ENCODE results near the gene AHCY.

Gene AHCY

GRCh38 chr20:34324541-34324940, 21.4 kb upstream of the AHCY start:
- no peak for DNase-seq (ENCODE audit: low read depth in 2 of 2)

- DNase-seq (ENCODE audit: low read depth in 2 of 2): no peak
These were observed 19.3 kb upstream of the AHCY start for GRCh38 chr20:34322267-34323105.

GRCh38 chr20:34320861-34321260, 17.7 kb upstream of the AHCY start:
- no peak for DNase-seq (ENCODE audit: low read depth in 2 of 2)

- DNase-seq (ENCODE audit: low read depth in 2 of 2): no peak
These were observed 15.7 kb upstream of the AHCY start for GRCh38 chr20:34318609-34319443.

GRCh38 chr20:34316196-34316814, 13.2 kb upstream of the AHCY start:
- DNase-seq (ENCODE audit: low read depth in 2 of 2): no peak

GRCh38 chr20:34315236-34315635, 12.1 kb upstream of the AHCY start:
- no peak for DNase-seq (ENCODE audit: low read depth in 2 of 2)

- peak; percentile 81 to 82 for DNase-seq (ENCODE audit: low read depth in 2 of 2)
These were observed 9.5 kb upstream of the AHCY start for GRCh38 chr20:34312544-34313217.

GRCh38 chr20:34312024-34312460, 8.9 kb upstream of the AHCY start:
- DNase-seq (ENCODE audit: low read depth in 2 of 2): no peak

- DNase-seq (ENCODE audit: low read depth in 2 of 2): no peak
These were observed 8.2 kb upstream of the AHCY start for GRCh38 chr20:34311118-34312023.

GRCh38 chr20:34310481-34311117, 7.4 kb upstream of the AHCY start:
- no peak for DNase-seq (ENCODE audit: low read depth in 2 of 2)

- no peak for DNase-seq (ENCODE audit: low read depth in 2 of 2)
These were observed 6.5 kb upstream of the AHCY start for GRCh38 chr20:34309691-34310090.

GRCh38 chr20:34305333-34306230, 2.4 kb upstream of the AHCY start:
- DNase-seq (ENCODE audit: low read depth in 2 of 2): no peak

- no peak for DNase-seq (ENCODE audit: low read depth in 2 of 2)
These were observed 838 bp downstream of the AHCY start for GRCh38 chr20:34302312-34302722.

- no peak for DNase-seq (ENCODE audit: low read depth in 2 of 2)
These were observed 1.4 kb downstream of the AHCY start for GRCh38 chr20:34301587-34302311.

- no peak for DNase-seq (ENCODE audit: low read depth in 2 of 2)
These were observed 2.2 kb downstream of the AHCY start for GRCh38 chr20:34300809-34301586.

GRCh38 chr20:34300256-34300806, 2.8 kb downstream of the AHCY start:
- no peak for DNase-seq (ENCODE audit: low read depth in 2 of 2)

- DNase-seq (ENCODE audit: low read depth in 2 of 2): no peak
These were observed 3.4 kb downstream of the AHCY start for GRCh38 chr20:34299556-34300255.
